H9 (cell line): Measurements from ENCODE around the gene AMZ2. TPM values are rescaled to one million over a fixed set of nuclear protein-coding genes. Genes with fewer than 3 reads are reported as not detected.
"Not testable (repeated sequence)": the region's sequence is repeated elsewhere in the genome, so short reads cannot be mapped to it uniquely, and the experiment has no call there.

ENCODE experiments used
- DNase-seq: peaks from one replicate; pipeline ENCODE4 v3.0.0-alpha.2; 2017
- H2AFZ ChIP-seq: one replicate; pipeline ENCODE4 v1.6.1; 2013; ENCODE audit warnings: mild to moderate bottlenecking, low read length, control low read depth, moderate library complexity
- H2AK5ac ChIP-seq: 2 replicates; pipeline ENCODE4 v1.6.1; 2013; ENCODE audit warnings: low read length, control low read depth, mixed read lengths; ENCODE audit not compliant: insufficient read length
- H2BK120ac ChIP-seq: one replicate; pipeline ENCODE4 v1.6.1; 2013; ENCODE audit warnings: low read depth, mild to moderate bottlenecking, low read length, control low read depth, inconsistent platforms; ENCODE audit not compliant: poor library complexity, severe bottlenecking
- H2BK12ac ChIP-seq: 2 replicates; pipeline ENCODE4 v1.6.1; 2013; ENCODE audit warnings: low read length, control low read depth, mixed read lengths, low read depth; ENCODE audit not compliant: insufficient read length
- H2BK15ac ChIP-seq: 2 replicates; pipeline ENCODE4 v1.6.1; 2013; ENCODE audit warnings: low read depth, low read length, control low read depth
- H2BK20ac ChIP-seq: one replicate; pipeline ENCODE4 v1.6.1; 2013; ENCODE audit warnings: low read depth, mild to moderate bottlenecking, low read length, control low read depth, inconsistent platforms; ENCODE audit not compliant: poor library complexity, severe bottlenecking
- H2BK5ac ChIP-seq: 2 replicates; pipeline ENCODE4 v1.6.1; 2013; ENCODE audit warnings: low read length, control low read depth, mixed read lengths; ENCODE audit not compliant: insufficient read length
- H3K14ac ChIP-seq: 2 replicates; pipeline ENCODE4 v1.6.1; 2013; ENCODE audit warnings: low read length, control low read depth; ENCODE audit not compliant: insufficient read depth
- H3K18ac ChIP-seq: 2 replicates; pipeline ENCODE4 v1.6.1; 2013; ENCODE audit warnings: low read depth, mild to moderate bottlenecking, mixed read lengths, low read length, control low read depth; ENCODE audit not compliant: insufficient read length
- H3K23ac ChIP-seq: 2 replicates; pipeline ENCODE4 v1.6.1; 2013; ENCODE audit warnings: low read length, control low read depth, mixed read lengths, low read depth; ENCODE audit not compliant: insufficient read length
- H3K23me2 ChIP-seq: 2 replicates; pipeline ENCODE4 v1.6.1; 2013; ENCODE audit warnings: low read depth, mild to moderate bottlenecking, mixed read lengths, low read length, control low read depth; ENCODE audit not compliant: insufficient read length, poor library complexity, severe bottlenecking
- H3K27ac ChIP-seq: 2 replicates; pipeline ENCODE4 v1.5.1; 2013; ENCODE audit warnings: low read length, control low read depth, mixed read lengths, low read depth; ENCODE audit not compliant: insufficient read length
- H3K27me3 ChIP-seq: 2 replicates; pipeline ENCODE4 v1.6.1; 2013; ENCODE audit warnings: low read length, control low read depth, inconsistent platforms; ENCODE audit not compliant: insufficient read depth
- H3K4ac ChIP-seq: 2 replicates; pipeline ENCODE4 v1.6.1; 2013; ENCODE audit warnings: low read depth, mild to moderate bottlenecking, control low read depth, inconsistent platforms, low read length, moderate library complexity
- H3K4me1 ChIP-seq: 2 replicates; pipeline ENCODE4 v1.6.1; 2013; ENCODE audit warnings: low read length, control low read depth, inconsistent platforms; ENCODE audit not compliant: insufficient read depth
- H3K4me2 ChIP-seq: 2 replicates; pipeline ENCODE4 v1.6.1; 2013; ENCODE audit warnings: low read length, control low read depth, mixed read lengths; ENCODE audit not compliant: insufficient read length, insufficient read depth
- H3K56ac ChIP-seq: 2 replicates; pipeline ENCODE4 v1.6.1; 2013; ENCODE audit warnings: low read depth, mild to moderate bottlenecking, mixed read lengths, low read length, control low read depth; ENCODE audit not compliant: insufficient read length
- H3K79me1 ChIP-seq: 2 replicates; pipeline ENCODE4 v1.6.1; 2013; ENCODE audit warnings: low read depth, mild to moderate bottlenecking, moderate library complexity, low read length, control low read depth, inconsistent platforms; ENCODE audit not compliant: insufficient read depth, poor library complexity, severe bottlenecking
- H3K79me2 ChIP-seq: 2 replicates; pipeline ENCODE4 v1.6.1; 2013; ENCODE audit warnings: low read length, control low read depth, inconsistent platforms; ENCODE audit not compliant: insufficient read depth
- H3K9ac ChIP-seq: 2 replicates; pipeline ENCODE4 v1.6.1; 2013; ENCODE audit warnings: low read length, control low read depth, mixed read lengths; ENCODE audit not compliant: insufficient read length; ENCODE audit errors: extremely low read depth
- H3K9me3 ChIP-seq: one replicate; pipeline ENCODE4 v1.6.1; 2013; ENCODE audit warnings: low read depth, low read length, inconsistent platforms; ENCODE audit not compliant: control insufficient read depth
- H3T11ph ChIP-seq: one replicate; pipeline ENCODE4 v1.6.1; 2013; ENCODE audit warnings: mild to moderate bottlenecking, low read length, control low read depth, inconsistent platforms
- H4K20me1 ChIP-seq: one replicate; pipeline ENCODE4 v1.6.1; 2013; ENCODE audit not compliant: control insufficient read depth, insufficient read length, insufficient read depth
- H4K5ac ChIP-seq: 2 replicates; pipeline ENCODE4 v1.6.1; 2013; ENCODE audit warnings: low read depth, mild to moderate bottlenecking, mixed read lengths, low read length, control low read depth; ENCODE audit not compliant: insufficient read length
- H4K8ac ChIP-seq: replicated peaks from 2 replicates; pipeline ENCODE4 v1.6.1; 2013; ENCODE audit warnings: low read length, control low read depth, mixed read lengths, low read depth; ENCODE audit not compliant: insufficient read length
- H4K91ac ChIP-seq: 2 replicates; pipeline ENCODE4 v1.6.1; 2013; ENCODE audit warnings: low read depth, mild to moderate bottlenecking, moderate library complexity, mixed read lengths, low read length, control low read depth; ENCODE audit not compliant: insufficient read length
- H3K27ac Mint-ChIP-seq, 3 experiments: 2 replicates in 2 of 3; 3 replicates in 1 of 3; pipeline ENCODE4 v1.8.0; 2020 to 2021; ENCODE audit warnings: mixed read lengths in 3 of 3, mild to moderate bottlenecking in 1 of 3, moderate library complexity in 1 of 3
- H3K27me3 Mint-ChIP-seq: 2 replicates; pipeline ENCODE4 v1.8.0; 2021; ENCODE audit warnings: low read depth, mild to moderate bottlenecking, moderate library complexity, mixed read lengths
- H3K36me3 Mint-ChIP-seq, 3 experiments: 2 replicates in 2 of 3; 3 replicates in 1 of 3; pipeline ENCODE4 v1.8.0; 2020 to 2021; ENCODE audit warnings: low read depth in 3 of 3, mixed read lengths in 3 of 3; ENCODE audit not compliant: insufficient read depth in 1 of 3
- H3K4me1 Mint-ChIP-seq, 2 experiments: 2 replicates each; pipeline ENCODE4 v1.8.0; 2020; ENCODE audit warnings: mixed read lengths in 2 of 2
- H3K4me3 Mint-ChIP-seq, 2 experiments: 2 replicates in 1 of 2; 3 replicates in 1 of 2; pipeline ENCODE4 v1.8.0; 2020 to 2021; ENCODE audit warnings: mild to moderate bottlenecking in 2 of 2, mixed read lengths in 2 of 2, moderate library complexity in 1 of 2
- H3K9me3 Mint-ChIP-seq, 2 experiments: 2 replicates in 1 of 2; 3 replicates in 1 of 2; pipeline ENCODE4 v1.8.0; 2020; ENCODE audit warnings: mild to moderate bottlenecking in 2 of 2, mixed read lengths in 2 of 2, moderate library complexity in 1 of 2
- WGBS: extraction: QIAGEN DNeasy Blood & Tissue Kit; methylation state at CpG from one replicate; pipeline ENCODE4 v1.1.7; 2013; ENCODE audit warnings: missing lambda C conversion rate, low lambda C conversion rate, mixed read lengths; ENCODE audit not compliant: insufficient read length; ENCODE audit errors: extremely low coverage; 5-methylcytosine and 5-hydroxymethylcytosine counted together
- total RNA-seq: library from RNA; stranded (reverse); gene quantifications from 2 replicates; pipeline ENCODE4 v1.2.1, GENCODE V29; 2021

AMZ2 gene
- total RNA-seq, 1 experiment from 2014 or later, result 82.6 TPM

- not testable (repeated sequence) for H4K5ac ChIP-seq, H3K79me1 ChIP-seq, H4K20me1 ChIP-seq, H2BK12ac ChIP-seq, H3K27me3 Mint-ChIP-seq, H3K23me2 ChIP-seq, H4K8ac ChIP-seq, H4K91ac ChIP-seq, H3K4ac ChIP-seq, H3K9ac ChIP-seq, H2BK120ac ChIP-seq, H3K9me3 Mint-ChIP-seq, H2AK5ac ChIP-seq, H3K4me1 ChIP-seq, H3K14ac ChIP-seq, H3K9me3 ChIP-seq, H3K4me2 ChIP-seq, H3K79me2 ChIP-seq, H3K27ac ChIP-seq, H2BK5ac ChIP-seq, H3K56ac ChIP-seq, H3K27ac Mint-ChIP-seq, DNase-seq, H2AFZ ChIP-seq, H3T11ph ChIP-seq, H3K18ac ChIP-seq, H3K27me3 ChIP-seq, H2BK15ac ChIP-seq, H2BK20ac ChIP-seq, H3K23ac ChIP-seq
- peaks cover 6 to 23% (median 17%) of the 10 kb centered on the region in 3 experiments; a peak in 6 of 7 replicates for H3K36me3 Mint-ChIP-seq
- peak overlapping the region; percentile 57 to 69 for H3K4me3 Mint-ChIP-seq
- WGBS, result no CpG with 5 or more reads among the region's 3 CpGs
- peaks cover 13 to 16% of the 10 kb centered on the region in 2 experiments for H3K4me1 Mint-ChIP-seq
Observed at GRCh38 chr17:68259648-68259951, 11.8 kb downstream of the AMZ2 start.
